CD14-positive monocyte (primary cell): Measurements from ENCODE around the gene TXNRD1. TPM values are rescaled to one million over a fixed set of nuclear protein-coding genes. Genes with fewer than 3 reads are reported as not detected.

Experiments used
- DNase-seq, 3 donors: peaks; one replicate each; pipeline ENCODE4 v3.0.0-alpha.2; 2011 to 2022
- H2AFZ ChIP-seq: 2 replicates; pipeline ENCODE4 v1.6.0; 2012; ENCODE audit warnings: mild to moderate bottlenecking, low read depth, low read length, inconsistent platforms; ENCODE audit not compliant: insufficient read depth, poor library complexity, severe bottlenecking
- H3K27ac ChIP-seq, 2 donors: 1 replicate in 1 of 2; 2 replicates in 1 of 2; pipeline ENCODE4 v1.5.1; 2012 to 2013; ENCODE audit warnings: low read length in 2 of 2, control low read depth in 1 of 2, inconsistent platforms in 1 of 2, low read depth in 1 of 2, mild to moderate bottlenecking in 1 of 2
- H3K27me3 ChIP-seq, 2 donors: one replicate each; pipeline versions ENCODE4 v1.6.0 to v1.6.1; 2011 to 2013; ENCODE audit warnings: low read length in 2 of 2; ENCODE audit not compliant: control insufficient read depth in 2 of 2, insufficient read depth in 2 of 2
- H3K36me3 ChIP-seq, 2 donors: replicated peaks in 1 of 2; 1 replicate in 1 of 2; 2 replicates in 1 of 2; pipeline versions ENCODE4 v1.5.1 to v1.6.1; 2012 to 2013; ENCODE audit warnings: low read length in 2 of 2, control low read depth in 1 of 2, inconsistent platforms in 1 of 2, mild to moderate bottlenecking in 1 of 2; ENCODE audit not compliant: insufficient read depth in 2 of 2, control insufficient read depth in 1 of 2
- H3K4me1 ChIP-seq, 2 donors: 1 replicate in 1 of 2; 2 replicates in 1 of 2; pipeline versions ENCODE4 v1.5.1 to v1.6.1; 2012 to 2013; ENCODE audit warnings: low read length in 2 of 2, control low read depth in 1 of 2, inconsistent platforms in 1 of 2, mild to moderate bottlenecking in 1 of 2, moderate library complexity in 1 of 2; ENCODE audit not compliant: insufficient read depth in 2 of 2, control insufficient read depth in 1 of 2
- H3K4me2 ChIP-seq: replicated peaks from 2 replicates; pipeline ENCODE3; 2012; ENCODE audit warnings: low read length, moderate library complexity, mild to moderate bottlenecking; ENCODE audit not compliant: poor library complexity, severe bottlenecking; ENCODE audit errors: extremely low read depth
- H3K4me3 ChIP-seq, 3 experiments: fragments of 200-600 bp in 1 of 3; sonication (generic) in 1 of 3; replicated peaks in 1 of 3; 1 replicate in 2 of 3; 2 replicates in 1 of 3; pipeline ENCODE4 v1.5.1; 2011 to 2013; ENCODE audit warnings: low read length in 3 of 3, mild to moderate bottlenecking in 3 of 3, control low read depth in 2 of 3, low read depth in 2 of 3, inconsistent platforms in 1 of 3, moderate library complexity in 1 of 3
- H3K79me2 ChIP-seq: 2 replicates; pipeline ENCODE4 v1.6.0; 2012; ENCODE audit warnings: mild to moderate bottlenecking, control low read depth, inconsistent platforms, low read length, moderate library complexity; ENCODE audit not compliant: insufficient read depth
- H3K9ac ChIP-seq: 2 replicates; pipeline ENCODE4 v1.6.0; 2017; ENCODE audit warnings: low read length, mild to moderate bottlenecking; ENCODE audit not compliant: insufficient read depth, poor library complexity, severe bottlenecking
- H3K9me3 ChIP-seq, 2 donors: replicated peaks in 1 of 2; 1 replicate in 1 of 2; 2 replicates in 1 of 2; pipeline versions ENCODE4 v1.5.1 to v1.6.1; 2012 to 2013; ENCODE audit warnings: low read length in 2 of 2, control low read depth in 1 of 2; ENCODE audit not compliant: control insufficient read depth in 1 of 2, insufficient read depth in 1 of 2
- H4K20me1 ChIP-seq: 2 replicates; pipeline ENCODE4 v1.6.0; 2012; ENCODE audit warnings: mild to moderate bottlenecking, low read length, control low read depth, moderate library complexity; ENCODE audit not compliant: insufficient read depth
- H3K27ac Mint-ChIP-seq, 7 donors: one replicate each; pipeline ENCODE4 v1.8.0; 2020; ENCODE audit warnings: mild to moderate bottlenecking in 7 of 7, mixed read lengths in 7 of 7, moderate library complexity in 6 of 7, inconsistent platforms in 2 of 7
- H3K27me3 Mint-ChIP-seq, 3 donors: one replicate each; pipeline ENCODE4 v1.8.0; 2021 to 2022; ENCODE audit warnings: low read depth in 3 of 3, mild to moderate bottlenecking in 3 of 3, mixed read lengths in 3 of 3, moderate library complexity in 3 of 3, inconsistent platforms in 1 of 3
- H3K36me3 Mint-ChIP-seq, 2 donors: one replicate each; pipeline ENCODE4 v1.8.0; 2020; ENCODE audit warnings: mixed read lengths in 2 of 2, inconsistent platforms in 1 of 2, mild to moderate bottlenecking in 1 of 2
- H3K4me1 Mint-ChIP-seq: one replicate; pipeline ENCODE4 v1.8.0; 2020; ENCODE audit warnings: mild to moderate bottlenecking, mixed read lengths
- H3K4me3 Mint-ChIP-seq, 2 donors: one replicate each; pipeline ENCODE4 v1.8.0; 2020; ENCODE audit warnings: mild to moderate bottlenecking in 2 of 2, mixed read lengths in 2 of 2, moderate library complexity in 1 of 2
- H3K9me3 Mint-ChIP-seq, 7 donors: one replicate each; pipeline ENCODE4 v1.8.0; 2020 to 2022; ENCODE audit warnings: mixed read lengths in 7 of 7, mild to moderate bottlenecking in 6 of 7, moderate library complexity in 6 of 7, inconsistent platforms in 2 of 7
- WGBS: methylation state at CpG from one replicate; pipeline ENCODE4 v1.1.5; 2013; ENCODE audit warnings: missing lambda C conversion rate; ENCODE audit not compliant: insufficient coverage; 5-methylcytosine and 5-hydroxymethylcytosine counted together
- intact Hi-C, 2 donors: fragments of 100-400 bp; cut with micrococcal nuclease; formaldehyde crosslinking; loops; one replicate each; pipeline versions ENCODE4 v1.15.0 to v1.15.1; 2023
- polyA plus RNA-seq, 3 donors: library from polyadenylated mRNA; depleted of rRNA in 1 of 3; unstranded in 2 of 3; stranded (reverse) in 1 of 3; fragments of 300-500 nt in 2 of 3; fragments of >200 nt in 1 of 3; fragmentation: Illumina TruSeq in 2 of 3; gene quantifications; 1 replicate in 2 of 3; 2 replicates in 1 of 3; pipeline ENCODE4 v1.2.3, GENCODE V29; 2012 to 2021
- TF ChIP-seq, protein P1 (sequence below): fragments of 200-600 bp; IDR thresholded peaks from one replicate; pipeline ENCODE4 v1.8.0; 2022; ENCODE audit warnings: antibody characterized with exemption, mild to moderate bottlenecking

The TXNRD1 gene
- polyA plus RNA-seq, 3 donors: 26.9 to 46.1 (median 29.2) TPM

DNA sequence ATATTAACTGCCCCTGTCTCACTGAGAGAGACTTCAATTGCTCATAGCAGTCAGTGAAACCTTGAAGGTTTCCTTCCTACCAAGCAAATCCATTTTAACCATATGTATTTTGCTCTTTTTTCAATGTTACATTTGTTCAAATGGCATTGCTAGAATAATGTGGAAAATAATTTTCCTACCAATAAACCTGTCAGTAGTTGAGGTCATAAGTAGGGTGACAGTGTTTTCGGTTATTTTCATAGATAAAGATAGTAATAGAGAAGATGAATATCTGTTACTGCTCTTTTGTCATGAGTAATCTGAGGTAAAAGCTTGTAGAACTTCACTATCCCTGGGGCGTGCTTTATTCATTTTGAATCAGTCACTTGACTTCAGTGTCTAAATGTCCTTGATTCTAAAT is 120.5 kb downstream of the TXNRD1 start:
- Mint-ChIP-seq H3K27me3 (peaks cover 0 to 2% (median 0%) of the 10 kb centered on the region in 3 donors), H3K27ac (no peak overlapping the region), H3K36me3 (peaks cover 61 to 81% of the 10 kb centered on the region in 2 donors), H3K9me3 (no peaks in the 10 kb centered on the region), H3K4me3 (no peak overlapping the region), H3K4me1 (no peaks in the 10 kb centered on the region)
- no peak for DNase-seq
- no peak overlapping the region for H3K4me2 ChIP-seq
- no peak overlapping the region for H3K27ac ChIP-seq
- TF ChIP-seq, protein P1, sequence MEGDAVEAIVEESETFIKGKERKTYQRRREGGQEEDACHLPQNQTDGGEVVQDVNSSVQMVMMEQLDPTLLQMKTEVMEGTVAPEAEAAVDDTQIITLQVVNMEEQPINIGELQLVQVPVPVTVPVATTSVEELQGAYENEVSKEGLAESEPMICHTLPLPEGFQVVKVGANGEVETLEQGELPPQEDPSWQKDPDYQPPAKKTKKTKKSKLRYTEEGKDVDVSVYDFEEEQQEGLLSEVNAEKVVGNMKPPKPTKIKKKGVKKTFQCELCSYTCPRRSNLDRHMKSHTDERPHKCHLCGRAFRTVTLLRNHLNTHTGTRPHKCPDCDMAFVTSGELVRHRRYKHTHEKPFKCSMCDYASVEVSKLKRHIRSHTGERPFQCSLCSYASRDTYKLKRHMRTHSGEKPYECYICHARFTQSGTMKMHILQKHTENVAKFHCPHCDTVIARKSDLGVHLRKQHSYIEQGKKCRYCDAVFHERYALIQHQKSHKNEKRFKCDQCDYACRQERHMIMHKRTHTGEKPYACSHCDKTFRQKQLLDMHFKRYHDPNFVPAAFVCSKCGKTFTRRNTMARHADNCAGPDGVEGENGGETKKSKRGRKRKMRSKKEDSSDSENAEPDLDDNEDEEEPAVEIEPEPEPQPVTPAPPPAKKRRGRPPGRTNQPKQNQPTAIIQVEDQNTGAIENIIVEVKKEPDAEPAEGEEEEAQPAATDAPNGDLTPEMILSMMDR: no peak
- H3K27me3 ChIP-seq: no peaks in the 10 kb centered on the region
- intact Hi-C loops: no loop called here
- H3K4me1 ChIP-seq: no peaks in the 10 kb centered on the region
- peaks cover 80 to 93% of the 10 kb centered on the region in 2 donors for H3K36me3 ChIP-seq
- H3K79me2 ChIP-seq: no peaks in the 10 kb centered on the region
- no peak overlapping the region for H3K9ac ChIP-seq
- no CpG with 5 or more reads among the region's 2 CpGs for WGBS
- no peaks in the 10 kb centered on the region for H4K20me1 ChIP-seq
- H2AFZ ChIP-seq: no peak overlapping the region
- H3K9me3 ChIP-seq: no peaks in the 10 kb centered on the region
- no peak overlapping the region for H3K4me3 ChIP-seq

DNA sequence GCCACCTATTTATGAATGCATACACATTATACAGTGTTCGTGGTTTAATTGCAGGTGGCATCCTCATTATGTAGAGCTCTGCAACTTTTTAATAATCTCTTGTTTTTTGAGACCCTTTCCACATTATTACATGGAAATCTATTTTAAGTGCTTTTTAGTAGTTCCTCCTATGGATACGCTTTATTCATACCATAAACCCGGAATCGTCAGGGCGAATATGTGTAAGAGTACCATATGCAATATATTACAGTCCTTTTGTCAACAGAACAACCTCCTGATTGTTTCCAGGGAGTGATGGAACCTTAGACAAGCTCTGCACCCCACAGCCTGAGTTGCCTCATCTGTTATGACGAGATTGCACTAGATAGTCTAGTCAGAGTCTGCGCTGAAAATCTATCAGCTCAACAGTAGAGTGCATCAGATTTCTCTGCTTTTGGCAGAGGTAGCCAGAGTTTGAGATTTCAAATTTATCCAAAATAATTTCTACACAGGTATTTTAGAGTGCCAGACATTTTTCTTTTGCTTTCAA is 121.5 kb downstream of the TXNRD1 start:
- Histone ChIP-seq H2AFZ (no peak overlapping the region), H3K36me3 (peaks cover 80 to 93% of the 10 kb centered on the region in 2 donors), H3K9me3 (no peaks in the 10 kb centered on the region), H4K20me1 (peaks cover 4% of the 10 kb centered on the region), H3K4me2 (no peak overlapping the region), H3K79me2 (no peaks in the 10 kb centered on the region), H3K4me3 (no peak overlapping the region), H3K27ac (no peak overlapping the region), H3K4me1 (no peaks in the 10 kb centered on the region), H3K9ac (no peak overlapping the region), H3K27me3 (no peaks in the 10 kb centered on the region)
- Mint-ChIP-seq H3K4me3 (no peak overlapping the region), H3K4me1 (no peaks in the 10 kb centered on the region), H3K27ac (no peak overlapping the region), H3K27me3 (peaks cover 0 to 2% (median 0%) of the 10 kb centered on the region in 3 donors), H3K9me3 (no peaks in the 10 kb centered on the region), H3K36me3 (peaks cover 62 to 81% of the 10 kb centered on the region in 2 donors)
- no peak for DNase-seq
- intact Hi-C loops: no loop called here
- TF ChIP-seq, protein P1: no peak
- WGBS: 87% methylated on average over 3 of the region's 7 CpGs
